Measurements from ENCODE around the gene ZNF234. TPM values are rescaled to one million over a fixed set of nuclear protein-coding genes. Genes with fewer than 3 reads are reported as not detected.

Gene ZNF234
- total RNA-seq, 1 donor from 2014 or later, result 16.1 TPM

DNA sequence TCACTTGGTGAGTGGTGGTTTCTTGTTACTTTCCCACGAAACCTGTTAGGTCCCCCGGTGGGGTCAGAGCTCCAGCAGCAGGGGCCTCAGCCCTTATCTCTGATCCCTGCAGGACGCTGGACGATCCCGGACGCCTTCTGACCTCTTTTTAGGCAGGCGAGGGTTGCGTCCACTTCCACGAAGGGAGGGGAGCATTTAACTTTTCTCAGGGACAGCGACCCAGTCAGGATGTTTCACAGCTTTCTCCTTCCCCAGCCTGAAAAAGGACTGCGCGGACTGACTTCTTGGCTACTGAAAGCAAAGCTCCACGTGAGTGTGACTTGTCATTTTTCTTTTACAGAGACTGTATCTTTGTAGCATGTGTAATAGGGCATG, 692 bp downstream of the ZNF234 start:
- no peaks in the 10 kb centered on the region for H3K9me3 ChIP-seq
- DNase-seq, result no peak
- no peaks in the 10 kb centered on the region for H3K27me3 ChIP-seq (ENCODE audit: low read depth)
- intact Hi-C loops (cut with DNase I), result no loop called here
- H3K4me1 ChIP-seq, result peaks cover 20% of the 10 kb centered on the region
- no peak for TF ChIP-seq CTCF (IDR thresholded peaks at IDR 0.05)
- peak overlapping the region; percentile 92 for H3K4me3 ChIP-seq
- peak overlapping the region; percentile 79 for H3K27ac ChIP-seq
- H3K36me3 ChIP-seq, result peaks cover 25% of the 10 kb centered on the region
- peak; percentile 39 to 49 for ATAC-seq

DNA sequence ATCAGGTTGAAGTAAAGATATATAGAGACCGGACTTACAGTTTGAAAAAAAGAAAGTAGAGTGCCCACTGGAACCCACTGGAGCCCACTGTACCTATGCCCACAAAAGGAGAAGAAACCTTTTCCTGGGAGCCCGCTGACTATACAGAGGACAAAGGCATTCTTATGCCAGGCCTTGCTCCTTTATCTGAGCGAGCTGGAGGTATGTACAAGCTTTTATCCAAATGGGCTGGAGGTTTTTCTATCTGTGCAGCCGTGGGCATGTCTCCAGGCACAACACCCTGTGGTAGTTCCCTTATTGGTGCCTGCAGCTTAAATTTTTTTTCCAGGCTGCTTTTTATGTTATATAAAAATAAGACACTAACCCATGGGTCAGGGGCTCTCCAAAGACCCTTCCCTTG, 8.4 kb downstream of the ZNF234 start:
- TF ChIP-seq CTCF (IDR thresholded peaks at IDR 0.05), result no peak
- Histone ChIP-seq H3K4me3 (no peak overlapping the region), H3K27ac (no peak overlapping the region), H3K27me3 (ENCODE audit: low read depth) (no peaks in the 10 kb centered on the region), H3K9me3 (peaks cover 26% of the 10 kb centered on the region), H3K4me1 (no peaks in the 10 kb centered on the region), H3K36me3 (peaks cover 86% of the 10 kb centered on the region)
- intact Hi-C loops (cut with DNase I), result no loop called here
- ATAC-seq (no peak), DNase-seq (no peak)

GRCh38 chr19:44151491-44151890, 10.1 kb downstream of the ZNF234 start:
- Histone ChIP-seq H3K27me3 (ENCODE audit: low read depth) (no peaks in the 10 kb centered on the region), H3K4me3 (no peak overlapping the region)

GRCh38 chr19:44156475-44156874, 15.1 kb downstream of the ZNF234 start:
- intact Hi-C loops (cut with DNase I), result no loop called here
- Histone ChIP-seq H3K27me3 (ENCODE audit: low read depth) (no peaks in the 10 kb centered on the region), H3K4me1 (no peaks in the 10 kb centered on the region), H3K27ac (no peak overlapping the region), H3K4me3 (no peak overlapping the region), H3K36me3 (peaks cover 43% of the 10 kb centered on the region), H3K9me3 (peaks cover 88% of the 10 kb centered on the region)
- DNase-seq (no peak), ATAC-seq (no peak)
- TF ChIP-seq CTCF (IDR thresholded peaks at IDR 0.05), result no peak

More at GRCh38 chr19:44151491-44151890, 10.1 kb downstream of the ZNF234 start:
- Histone ChIP-seq H3K36me3 (peaks cover 81% of the 10 kb centered on the region), H3K27ac (no peak overlapping the region), H3K9me3 (peaks cover 43% of the 10 kb centered on the region), H3K4me1 (no peaks in the 10 kb centered on the region)
- DNase-seq, result no peak
- ATAC-seq, result no peak
- TF ChIP-seq CTCF (IDR thresholded peaks at IDR 0.05), result no peak
- intact Hi-C loops (cut with DNase I), result no loop called here

- ATAC-seq (no peak), DNase-seq (no peak)
- intact Hi-C loops (cut with DNase I), result no loop called here
- H3K4me1 ChIP-seq, result peaks cover 14% of the 10 kb centered on the region
- TF ChIP-seq CTCF (IDR thresholded peaks at IDR 0.05), result no peak
- H3K9me3 ChIP-seq, result peaks cover 54% of the 10 kb centered on the region
- H3K36me3 ChIP-seq, result peaks cover 8% of the 10 kb centered on the region
- H3K27ac ChIP-seq, result no peak overlapping the region
- H3K4me3 ChIP-seq, result no peak overlapping the region
- H3K27me3 ChIP-seq (ENCODE audit: low read depth), result no peaks in the 10 kb centered on the region
These were observed 22.4 kb downstream of the ZNF234 start for GRCh38 chr19:44163789-44164188.

GRCh38 chr19:44164327-44164672, 22.9 kb downstream of the ZNF234 start:
- Histone ChIP-seq H3K4me1 (peaks cover 14% of the 10 kb centered on the region), H3K9me3 (peaks cover 53% of the 10 kb centered on the region), H3K36me3 (peaks cover 8% of the 10 kb centered on the region), H3K27ac (peak overlapping the region; percentile 83), H3K4me3 (peak overlapping the region; percentile 71), H3K27me3 (ENCODE audit: low read depth) (no peaks in the 10 kb centered on the region)
- no peak for ATAC-seq
- intact Hi-C loops (cut with DNase I), result no loop called here
- DNase-seq, result no peak
- TF ChIP-seq CTCF (IDR thresholded peaks at IDR 0.05), result no peak
